K562 (cell line): ENCODE data around the gene FOLR2. TPM values are rescaled to one million over a fixed set of nuclear protein-coding genes. Genes with fewer than 3 reads are reported as not detected.
A peak's percentile ranks its signal among the peaks of the same experiment; 100 is the strongest.
"Not testable (repeated sequence)": the region's sequence is repeated elsewhere in the genome, so short reads cannot be mapped to it uniquely, and the experiment has no call there.

Source experiments
- ATAC-seq: fragments of 200-7000 bp; cut with Tn5 transposase; 3 replicates; pipeline ENCODE4 v1.9.1; 2020; ENCODE audit warnings: moderate library complexity
- BruUV-seq: library from RNA; stranded (reverse); fragments of 400-500 nt; replicated peaks from 2 replicates; lab custom pipeline; 2021; lab: Mats Ljungman, UMichigan
- CTCF ChIA-PET: fragments of 300-600 bp; formaldehyde crosslinking; extraction: SDS; loops from one replicate; lab custom pipeline; 2021; ENCODE audit warnings: low intra/inter-chr PET ratio; lab: Yijun Ruan, JAX
- POLR2A ChIA-PET: fragments of 300-600, 350-650 bp; sonication (Branson Sonifier 250); formaldehyde crosslinking; extraction: SDS; loops from one replicate; lab custom pipeline; 2021; ENCODE audit warnings: antibody characterized with exemption, inconsistent platforms; lab: Yijun Ruan, JAX
- DNase-seq, 4 experiments: peaks; one replicate each; pipeline versions ENCODE4 v3.0.0 to v3.0.0-alpha.2; 2011 to 2018; ENCODE audit warnings: low spot score in 3 of 4, mixed read lengths in 3 of 4; ENCODE audit errors: extremely low read depth in 1 of 4
- FAIRE-seq: peaks from 2 replicates; lab custom pipeline; 2011; peaks lifted over from hg19 to GRCh38; lab: Jason Lieb, UNC
- H2AFZ ChIP-seq: 2 replicates; pipeline ENCODE4 v1.6.0; 2011; ENCODE audit warnings: low read depth, low read length, control low read depth, inconsistent platforms
- H3K27ac ChIP-seq: fragments of 200-600 bp; 3 replicates; pipeline ENCODE4 v1.8.0; 2011; ENCODE audit warnings: low read depth, mild to moderate bottlenecking, control low read depth, inconsistent platforms, low read length, moderate library complexity, mixed read lengths; ENCODE audit errors: extremely low read depth
- H3K27me3 ChIP-seq, 2 experiments: fragments of 300-600 bp in 1 of 2; 2 replicates in 1 of 2; 3 replicates in 1 of 2; pipeline versions ENCODE4 v1.6.0 to v1.8.0; 2011; ENCODE audit warnings: inconsistent platforms in 2 of 2, low read length in 2 of 2, mild to moderate bottlenecking in 1 of 2, mixed read lengths in 1 of 2, moderate library complexity in 1 of 2; ENCODE audit not compliant: control insufficient read depth in 2 of 2, insufficient read depth in 2 of 2
- H3K36me3 ChIP-seq: fragments of 300-600 bp; 3 replicates; pipeline ENCODE4 v1.8.0; 2011; ENCODE audit warnings: mild to moderate bottlenecking, low read length, inconsistent platforms; ENCODE audit not compliant: control insufficient read depth, insufficient read depth
- H3K4me1 ChIP-seq, 2 experiments: fragments of 200-600 bp in 1 of 2; replicated peaks in 1 of 2; 2 replicates in 1 of 2; 3 replicates in 1 of 2; pipeline versions ENCODE4 v1.5.1 to v1.8.0; 2011; ENCODE audit warnings: inconsistent platforms in 2 of 2, low read length in 2 of 2, mild to moderate bottlenecking in 1 of 2, mixed read lengths in 1 of 2, moderate library complexity in 1 of 2; ENCODE audit not compliant: control insufficient read depth in 2 of 2, insufficient read depth in 2 of 2
- H3K4me2 ChIP-seq: 2 replicates; pipeline ENCODE4 v1.6.1; 2011; ENCODE audit warnings: low read length, control low read depth, inconsistent platforms, mixed read lengths; ENCODE audit not compliant: insufficient read depth
- H3K4me3 ChIP-seq: fragments of 200-600 bp; sonication (generic), shearing (Covaris generic); 2 replicates; pipeline ENCODE4 v1.5.1; 2016; ENCODE audit warnings: control low read depth, inconsistent platforms
- H3K79me2 ChIP-seq: fragments of 200-600 bp; 3 replicates; pipeline ENCODE4 v1.8.0; 2011; ENCODE audit warnings: low read length, inconsistent platforms; ENCODE audit not compliant: control insufficient read depth, insufficient read depth
- H3K9ac ChIP-seq, 2 experiments: 2 replicates each; pipeline versions ENCODE4 v1.6.0 to v1.6.1; 2011; ENCODE audit warnings: low read depth in 2 of 2, low read length in 2 of 2, control low read depth in 1 of 2, inconsistent platforms in 1 of 2, mild to moderate bottlenecking in 1 of 2, mixed read lengths in 1 of 2; ENCODE audit not compliant: insufficient read depth in 1 of 2
- H3K9me1 ChIP-seq: one replicate; pipeline ENCODE4 v1.6.0; 2011; ENCODE audit warnings: inconsistent platforms, mild to moderate bottlenecking, low read length, moderate library complexity; ENCODE audit not compliant: control insufficient read depth, insufficient read depth
- H3K9me3 ChIP-seq: replicated peaks from 2 replicates; pipeline ENCODE4 v1.5.1; 2011; ENCODE audit warnings: low read depth, low read length, inconsistent platforms; ENCODE audit not compliant: control insufficient read depth, insufficient read depth
- H4K20me1 ChIP-seq: replicated peaks from 2 replicates; pipeline ENCODE4 v1.6.1; 2011; ENCODE audit warnings: low read length, inconsistent platforms, mixed read lengths; ENCODE audit not compliant: control insufficient read depth, insufficient read depth
- WGBS: fragments of 100-300 bp; shearing (Covaris generic); methylation state at CpG from one replicate; pipeline ENCODE4 v1.1.6; 2016; ENCODE audit warnings: low coverage, mixed read lengths; ENCODE audit not compliant: insufficient coverage; ENCODE audit errors: missing lambda C conversion rate; 5-methylcytosine and 5-hydroxymethylcytosine counted together
- in situ Hi-C: fragments of 300-500 bp; cut with MboI; formaldehyde crosslinking; loops from 4 replicates; pipeline ENCODE4 v1.15.0; 2018; ENCODE audit warnings: inconsistent platforms, mixed read lengths
- intact Hi-C: fragments of 100-400 bp; cut with micrococcal nuclease; formaldehyde crosslinking; loops from 2 replicates; pipeline ENCODE4 v1.14.2; 2022
- polyA plus RNA-seq, 8 experiments: library from polyadenylated mRNA; depleted of rRNA in 4 of 8; stranded (reverse) in 5 of 8; unstranded in 3 of 8; fragments of >200 nt; fragmentation: Nextera tagmentation in 2 of 8; fragmentation: Illumina TruSeq in 1 of 8; extraction: Ambion mirVana in 2 of 8; extraction: Trizol in 1 of 8; gene quantifications; 2 replicates each; pipeline versions ENCODE4 v1.2.1 to v1.2.3, GENCODE V29; 2011 to 2014; ENCODE audit warnings: inconsistent platforms in 1 of 8, missing spikeins in 1 of 8
- total RNA-seq, 7 experiments: library from RNA; depleted of rRNA in 6 of 7; stranded (reverse); fragments of >200 nt in 6 of 7; fragmentation: Illumina TruSeq in 2 of 7; extraction: Trizol in 2 of 7; gene quantifications; 2 replicates each; pipeline versions ENCODE4 v1.2.1 to v1.2.3, GENCODE V29; 2011 to 2021; ENCODE audit warnings: low replicate concordance in 1 of 7

Gene FOLR2
- total and polyA plus RNA-seq, 9 of the 15 experiments (the other 6 are each of a cell fraction or from before 2014, with no cell fraction given) = 0.27 TPM; not detected in 8

GRCh38 chr11:72169754-72170153, 46.8 kb upstream of the FOLR2 start:
- in situ Hi-C loops, H3K4me3 ChIP-seq, H2AFZ ChIP-seq, H3K4me2 ChIP-seq, CTCF ChIA-PET, H3K9ac ChIP-seq, H3K4me1 ChIP-seq, H3K9me1 ChIP-seq, H3K9me3 ChIP-seq, FAIRE-seq, H4K20me1 ChIP-seq, DNase-seq, intact Hi-C loops, POLR2A ChIA-PET, BruUV-seq, H3K36me3 ChIP-seq, H3K27ac ChIP-seq, ATAC-seq, H3K79me2 ChIP-seq: not testable (repeated sequence)
- WGBS = 48% methylated on average over 3 of the region's 3 CpGs
- peaks cover 3 to 25% of the 10 kb centered on the region in 2 experiments; a peak in 3 of 5 replicates for H3K27me3 ChIP-seq

- H3K27ac ChIP-seq, BruUV-seq, H4K20me1 ChIP-seq, H3K36me3 ChIP-seq, DNase-seq, FAIRE-seq, H2AFZ ChIP-seq, H3K4me3 ChIP-seq, H3K9me3 ChIP-seq, H3K4me2 ChIP-seq, CTCF ChIA-PET, H3K9me1 ChIP-seq, H3K4me1 ChIP-seq, H3K9ac ChIP-seq, in situ Hi-C loops, H3K79me2 ChIP-seq, intact Hi-C loops: not testable (repeated sequence)
- WGBS = 8% methylated on average over 4 of the region's 4 CpGs
- ATAC-seq = peak; percentile 35
- peaks cover 6 to 25% of the 10 kb centered on the region in 2 experiments; a peak in 3 of 5 replicates for H3K27me3 ChIP-seq
- POLR2A ChIA-PET = interaction anchor here (0.6 to 0.9 kb wide), 3 partner anchors 14 to 645 kb away, joined by 3 read pairs; no protein-coding TSS in a partner anchor
Measured at GRCh38 chr11:72172043-72172442, 44.6 kb upstream of the FOLR2 start.
